Limb (tissue), 2 donors: Measurements from ENCODE around the gene MIAT.
"Not testable (repeated sequence)": the region's sequence is repeated elsewhere in the genome, so short reads cannot be mapped to it uniquely, and the experiment has no call there.

Experiments
- DNase-seq, 2 donors: peaks; one replicate each; pipeline ENCODE4 v3.0.0-alpha.2; 2016; ENCODE audit errors: extremely low spot score in 2 of 2

The MIAT gene

GRCh38 chr22:26656891-26657851 lies at the start of gene MIAT:
MIAT (plus strand) TSS chr22:26657588.
- DNase-seq, result peak in 1 of 2 donors; percentile 83

- DNase-seq, result no peak
Measured at GRCh38 chr22:26608129-26608528, 49.3 kb upstream of the MIAT start.

GRCh38 chr22:26609287-26609686 lies 48.1 kb upstream of the MIAT start:
- DNase-seq, result no peak

DNA sequence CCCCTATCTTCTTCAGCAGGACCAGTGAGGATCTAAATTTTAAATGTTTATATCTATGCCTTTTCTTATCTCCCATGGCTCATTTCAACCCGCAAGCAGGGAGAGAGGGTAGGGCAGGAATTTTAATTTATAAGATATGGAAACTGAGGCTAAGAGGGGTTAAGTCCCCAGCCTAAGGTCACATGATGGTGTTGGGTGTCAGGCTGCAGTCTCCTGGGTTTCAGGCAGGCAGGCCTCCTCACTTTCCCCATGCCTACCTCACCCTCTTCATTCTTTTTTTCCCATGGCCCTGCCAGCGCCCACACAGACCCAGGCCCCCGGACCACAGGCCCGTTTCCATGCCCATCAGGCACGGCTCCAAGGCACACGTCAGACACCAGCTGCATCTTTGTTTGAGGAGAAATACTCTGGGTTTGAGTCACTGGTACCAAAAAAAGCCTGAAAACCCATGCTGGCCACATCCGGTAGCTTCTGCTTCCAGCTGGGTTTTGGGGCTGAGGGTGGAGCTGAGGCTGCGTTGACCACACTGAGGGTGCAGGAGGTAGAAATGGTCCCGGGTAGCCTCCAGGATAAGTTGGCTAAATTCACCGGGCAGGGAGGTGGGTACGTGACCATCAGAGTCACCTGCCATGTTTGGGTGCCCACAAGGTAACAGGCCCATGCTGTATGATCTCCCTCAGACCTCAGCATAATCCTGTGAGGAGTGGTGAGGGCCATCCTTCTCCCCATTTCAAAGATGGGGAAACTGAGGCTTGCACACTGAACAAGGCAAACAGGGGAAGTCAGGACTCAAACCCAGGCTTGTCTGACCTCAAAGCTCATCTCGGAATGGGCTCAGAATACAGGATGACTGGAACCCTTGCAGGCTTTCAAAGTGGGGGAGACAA lies 47.1 kb upstream of the MIAT start:
- peak; percentile 8 to 46 for DNase-seq

DNA sequence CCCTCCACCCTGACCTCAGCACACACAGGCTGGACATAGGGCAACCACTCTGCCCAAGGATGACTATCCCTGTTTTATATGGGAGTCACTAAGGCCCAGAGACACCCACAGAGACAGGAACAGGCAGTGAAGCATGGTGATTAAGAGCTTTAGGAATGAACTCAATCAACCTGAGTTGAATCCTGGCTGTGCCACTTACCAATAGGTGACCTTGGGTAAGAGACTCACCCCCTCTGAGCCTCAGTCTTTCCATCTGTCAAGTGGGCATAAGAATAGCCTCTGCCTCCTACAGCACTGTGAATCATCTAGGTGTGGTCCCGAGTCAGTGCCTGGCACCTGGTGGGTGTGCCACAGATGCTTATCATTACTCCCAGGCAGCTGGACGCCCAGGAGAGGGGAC lies 46.4 kb upstream of the MIAT start:
- DNase-seq, result no peak

GRCh38 chr22:26612652-26613051 lies 44.7 kb upstream of the MIAT start:
- DNase-seq, result no peak

DNA sequence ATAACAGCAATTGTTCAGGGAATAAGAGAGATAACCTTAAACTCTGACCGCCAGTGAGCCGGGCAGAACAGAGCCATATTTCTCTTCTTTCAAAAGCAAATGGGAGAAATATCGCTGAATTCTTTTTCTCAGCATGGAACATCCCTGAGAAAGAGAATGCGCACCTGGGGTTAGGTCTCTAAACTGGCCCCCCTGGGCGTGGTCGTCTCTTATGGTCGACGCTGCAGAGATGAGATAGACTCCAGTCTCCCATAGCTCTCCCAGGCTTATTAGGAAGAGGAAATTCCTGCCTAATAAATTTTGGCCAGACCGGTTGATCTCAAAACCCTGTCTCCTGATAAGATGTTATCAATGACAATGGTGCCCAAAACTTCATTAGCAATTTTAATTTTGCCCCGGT lies 43.6 kb upstream of the MIAT start:
- DNase-seq, result not testable (repeated sequence)

DNA sequence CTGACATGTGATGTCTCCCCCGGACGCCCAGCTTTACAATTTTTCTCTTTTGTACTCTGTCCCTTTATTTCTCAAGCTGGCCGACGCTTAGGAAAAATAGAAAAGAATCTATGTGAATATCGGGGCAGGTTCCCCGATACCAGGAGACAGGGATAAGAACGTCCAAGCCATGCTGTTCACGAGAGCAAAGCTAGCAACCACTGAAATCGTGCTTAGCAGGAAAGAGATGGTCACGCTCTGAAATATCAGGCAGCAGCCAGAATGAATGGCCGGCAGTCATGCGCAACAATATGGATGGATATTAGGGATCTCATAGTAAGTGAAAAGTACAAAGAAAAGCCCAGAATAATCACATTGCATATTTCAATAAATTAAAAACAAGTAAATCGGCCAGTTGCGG lies 43.1 kb upstream of the MIAT start:
- no peak for DNase-seq

- no peak for DNase-seq
Measured at GRCh38 chr22:26615149-26615548, 42.2 kb upstream of the MIAT start.

DNA sequence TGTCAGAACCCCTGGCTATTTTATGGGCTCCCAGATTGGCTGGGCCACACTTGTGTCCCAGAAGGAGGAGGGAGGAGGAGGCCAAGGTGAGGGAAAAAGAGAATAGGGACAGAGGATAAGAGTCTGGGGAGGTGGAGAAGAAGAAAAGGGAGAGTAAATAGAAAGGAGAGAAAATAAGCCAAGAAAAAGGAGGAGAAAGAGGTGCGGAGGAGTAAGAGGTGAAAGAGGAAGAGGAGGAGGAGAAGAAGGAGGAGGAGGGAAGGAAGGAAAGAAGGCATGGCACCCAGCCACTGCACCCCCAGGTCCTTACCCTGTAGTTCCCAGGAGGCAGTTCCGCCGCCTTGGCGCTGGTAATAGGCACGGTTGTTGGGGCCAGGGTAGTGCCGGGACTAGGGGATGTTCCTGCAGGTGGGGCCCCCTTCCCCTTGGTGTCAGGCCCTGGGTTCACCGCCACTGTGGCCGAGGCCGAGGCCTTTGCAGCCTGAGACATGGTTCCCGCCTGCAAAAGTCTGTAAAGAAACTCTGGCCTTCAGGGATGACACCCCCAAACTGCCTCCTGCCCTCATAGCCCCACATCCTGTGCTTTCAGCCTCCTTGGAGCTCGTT lies 41.5 kb upstream of the MIAT start:
- no peak for DNase-seq

DNA sequence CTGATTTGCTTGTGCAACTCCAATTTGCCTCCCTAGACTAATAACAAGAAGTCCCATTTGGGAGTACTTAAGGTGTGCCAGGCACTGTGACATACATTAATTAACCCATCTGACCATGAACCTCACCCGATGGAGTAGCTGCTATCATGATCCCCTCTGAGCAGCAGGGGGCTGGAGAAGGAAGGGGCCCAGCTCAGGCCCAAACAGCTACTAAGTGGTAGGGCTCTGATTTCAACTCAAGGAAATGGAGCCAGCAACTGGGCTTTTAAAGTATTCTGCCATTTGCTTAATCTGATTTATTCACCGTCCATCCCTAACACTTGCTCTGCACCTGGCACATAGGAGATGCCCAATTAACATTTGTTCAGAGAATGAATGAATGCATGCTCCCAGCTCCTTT lies 40.7 kb upstream of the MIAT start:
- DNase-seq, result no peak

- DNase-seq, result peak in 1 of 2 donors; percentile 38
Measured at GRCh38 chr22:26617271-26618199, 39.9 kb upstream of the MIAT start, which contains the start of gene CRYBB1. CRYBB1 (minus strand) TSS chr22:26618027; CDS start chr22:26616319, 1,708 bp downstream.

DNA sequence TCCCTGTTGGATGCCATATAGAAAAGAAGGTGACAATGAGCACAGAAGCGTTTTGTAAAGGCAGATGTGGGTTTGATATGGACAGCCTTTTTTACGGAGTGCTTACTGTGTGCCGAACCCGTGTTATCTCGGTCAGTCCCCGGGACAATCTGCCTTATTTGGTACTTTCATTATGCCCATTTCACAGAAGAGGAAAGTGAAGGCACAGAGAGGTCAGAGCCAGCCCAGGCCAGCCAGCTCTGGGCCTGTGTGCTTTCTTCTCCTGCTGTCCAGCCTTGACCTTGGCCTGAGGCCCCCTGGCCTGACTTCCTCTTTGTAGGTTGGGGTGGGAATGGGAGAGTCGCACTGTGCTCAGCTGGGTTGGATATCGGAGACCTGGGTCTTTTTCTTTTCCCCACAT lies 38.9 kb upstream of the MIAT start:
- DNase-seq, result no peak

DNA sequence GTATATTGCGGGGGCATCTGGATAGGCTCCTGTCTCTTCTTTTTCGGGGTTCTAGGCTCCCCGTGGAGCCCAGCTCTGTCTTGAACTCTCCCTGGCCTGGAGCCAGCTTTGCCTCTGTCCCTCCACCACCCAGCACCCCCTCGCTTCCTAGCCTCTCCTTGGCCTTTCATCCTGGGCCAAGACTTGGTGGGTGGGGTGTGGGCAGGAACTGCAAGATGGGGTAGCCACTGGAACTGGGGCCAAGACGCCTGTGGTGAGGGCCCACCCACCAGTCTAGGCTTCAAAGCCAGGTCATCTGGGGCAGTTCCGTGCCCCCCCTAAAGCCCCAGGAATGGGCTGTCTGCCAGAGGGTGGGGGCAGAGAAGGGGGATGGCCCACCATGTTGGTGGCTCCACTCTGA lies 37.9 kb upstream of the MIAT start:
- peak in 1 of 2 donors; percentile 40 for DNase-seq

- no peak for DNase-seq
Measured at GRCh38 chr22:26620197-26620596, 37.2 kb upstream of the MIAT start.

DNA sequence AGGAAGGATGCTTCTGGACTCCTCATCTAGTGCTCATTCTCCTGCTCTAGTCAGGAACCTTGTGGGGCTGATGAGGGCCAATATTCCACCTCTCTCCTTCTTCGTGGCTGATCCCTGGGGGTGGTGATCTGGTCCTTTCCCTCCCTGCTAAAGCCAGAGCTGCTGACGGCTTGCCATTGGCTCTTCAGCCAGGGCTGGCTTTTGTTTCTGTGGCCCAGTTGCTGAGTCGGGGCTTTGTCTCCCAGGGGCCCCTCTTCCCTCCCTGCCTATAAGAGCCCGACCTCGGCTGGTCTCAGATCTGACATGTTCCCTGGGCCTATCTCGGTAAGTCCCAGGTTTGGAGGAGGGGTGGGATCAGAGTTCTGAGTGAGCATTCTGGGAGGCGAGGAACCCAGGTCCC lies 35.7 kb upstream of the MIAT start, which contains the start of gene CRYBA4:
CRYBA4 (plus strand) TSS at position 301 of the 400 bp plus-strand sequence. CDS start 634 bp downstream, outside the sequence.
- no peak for DNase-seq

DNA sequence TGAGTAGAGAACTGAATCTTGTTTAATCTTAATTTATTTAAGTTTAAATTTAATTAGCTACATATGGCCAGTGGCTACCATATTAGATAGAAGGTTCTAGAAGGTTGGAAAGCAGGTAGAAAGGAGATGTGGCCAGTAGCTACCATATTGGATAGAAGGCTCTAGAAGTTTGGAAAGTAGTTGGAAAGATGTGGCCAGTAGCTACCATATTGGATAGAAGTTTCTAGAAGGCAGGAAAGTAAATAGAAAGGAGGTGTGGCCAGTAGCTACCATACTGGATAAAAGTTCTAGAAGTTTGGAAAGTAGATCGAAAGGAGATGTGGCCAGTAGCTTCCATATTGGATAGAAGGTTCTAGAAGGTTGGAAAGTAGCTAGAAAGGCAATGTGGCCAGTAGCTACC lies 33.4 kb upstream of the MIAT start:
- DNase-seq, result no peak

DNA sequence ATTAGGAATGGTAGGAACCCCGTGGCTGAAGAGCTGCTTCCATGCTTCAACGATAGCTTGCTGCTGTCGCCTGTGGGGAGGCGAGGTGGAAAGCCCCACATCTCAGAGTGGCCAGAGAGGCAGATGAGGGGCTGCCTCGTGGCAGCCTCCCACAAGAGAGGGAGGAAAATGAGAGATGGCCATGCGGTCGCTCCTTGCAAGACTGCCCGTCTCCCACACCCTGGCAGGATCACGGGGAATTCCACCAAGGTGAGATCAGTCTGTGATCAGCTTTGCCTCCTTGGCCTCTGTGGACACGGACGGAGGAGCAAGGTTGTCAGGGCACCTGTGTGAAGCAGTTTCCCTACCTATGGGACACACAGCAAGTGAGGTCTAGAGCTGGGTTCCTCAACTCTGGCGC lies 32.6 kb upstream of the MIAT start:
- DNase-seq, result no peak

GRCh38 chr22:26629988-26630761 lies 27.2 kb upstream of the MIAT start:
- no peak for DNase-seq

DNA sequence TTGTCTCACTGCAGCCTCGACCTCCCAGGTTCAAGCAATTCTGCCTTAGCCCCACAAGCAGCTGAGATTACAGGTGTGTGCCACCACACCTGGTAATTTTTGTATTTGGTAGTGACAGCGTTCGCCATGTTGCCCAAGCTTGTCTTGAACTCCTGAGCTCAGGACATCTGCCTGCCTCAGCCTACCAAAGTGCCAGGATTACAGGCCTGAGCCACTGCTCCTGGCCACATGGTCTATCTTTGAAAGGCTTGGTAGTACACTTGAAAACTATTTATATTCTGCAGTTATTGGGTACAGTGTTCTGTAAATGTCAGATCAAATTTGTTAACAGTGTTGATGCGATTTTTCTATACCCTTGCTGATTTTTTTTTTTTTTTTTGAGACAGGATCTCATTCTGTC lies 26.1 kb upstream of the MIAT start:
- DNase-seq, result no peak
